ENCODE results near the gene CISD2.
"Not testable (repeated sequence)": the region's sequence is repeated elsewhere in the genome, so short reads cannot be mapped to it uniquely, and the experiment has no call there.

The CISD2 gene

GRCh38 chr4:102868781-102869568, at the start of gene CISD2:
Gene CISD2, plus strand, starts transcription at chr4:102868992. Its CDS starts 93 bp downstream, at chr4:102869085.
- peak; percentile 65 for DNase-seq (ENCODE audit: low read depth)
- peak within 1 kb of the TSS; percentile 63 for H3K4me3 ChIP-seq (ENCODE audit: low read depth, low read length)

DNA sequence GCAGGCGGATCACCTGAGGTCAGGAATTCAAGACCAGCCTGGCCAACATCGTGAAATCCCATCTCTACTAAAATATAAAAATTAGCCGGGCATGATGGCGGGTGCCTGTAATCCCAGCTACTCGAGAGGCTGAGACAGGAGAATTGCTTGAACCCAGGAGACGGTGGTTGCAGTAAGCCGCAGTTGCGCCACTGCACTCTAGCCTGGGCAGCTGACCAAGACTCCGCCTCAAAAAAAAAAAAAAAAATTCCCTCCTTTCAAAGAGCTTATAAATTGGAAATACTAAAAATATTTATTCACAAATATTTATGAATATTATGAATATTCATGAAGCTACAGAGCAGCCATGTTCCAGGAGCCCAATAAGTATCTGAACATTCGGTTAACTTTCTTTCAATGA, 49.7 kb upstream of the CISD2 start:
- not testable (repeated sequence) for DNase-seq (ENCODE audit: low read depth); H3K4me3 ChIP-seq (ENCODE audit: low read depth, low read length)

- no peak overlapping the region for H3K4me3 ChIP-seq (ENCODE audit: low read depth, low read length)
- DNase-seq (ENCODE audit: low read depth), result no peak
Measured at GRCh38 chr4:102819588-102820365, 49.0 kb upstream of the CISD2 start.

- no peak for DNase-seq (ENCODE audit: low read depth)
- peak overlapping the region; percentile 95 for H3K4me3 ChIP-seq (ENCODE audit: low read depth, low read length)
Measured at GRCh38 chr4:102823464-102823863, 45.3 kb upstream of the CISD2 start.

DNA sequence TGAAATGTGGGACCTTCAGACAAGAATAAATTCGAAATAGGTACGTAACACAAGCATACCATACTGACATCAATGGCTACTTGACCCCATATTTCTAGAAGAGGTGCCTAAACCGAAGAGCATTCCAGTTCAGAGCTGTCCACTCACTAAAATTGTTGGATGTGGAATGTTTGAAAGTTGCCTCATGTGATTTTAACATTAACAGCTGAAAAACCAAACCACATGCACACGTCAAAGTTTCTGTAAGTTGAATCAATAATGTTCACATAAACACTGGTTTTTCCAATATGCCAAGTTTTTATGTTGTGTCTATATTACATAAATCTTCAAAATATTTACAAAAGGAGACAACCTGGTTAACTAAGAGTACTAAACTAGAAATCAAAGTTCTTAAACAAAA, 44.9 kb upstream of the CISD2 start:
- peak overlapping the region; percentile 95 for H3K4me3 ChIP-seq (ENCODE audit: low read depth, low read length)
- no peak for DNase-seq (ENCODE audit: low read depth)

- no peak for DNase-seq (ENCODE audit: low read depth)
- peak overlapping the region; percentile 95 for H3K4me3 ChIP-seq (ENCODE audit: low read depth, low read length)
Measured at GRCh38 chr4:102824398-102824797, 44.4 kb upstream of the CISD2 start.

GRCh38 chr4:102825261-102826091, 43.3 kb upstream of the CISD2 start:
- H3K4me3 ChIP-seq (ENCODE audit: low read depth, low read length), result peak overlapping the region; percentile 95
- DNase-seq (ENCODE audit: low read depth), result peak; percentile 16

DNA sequence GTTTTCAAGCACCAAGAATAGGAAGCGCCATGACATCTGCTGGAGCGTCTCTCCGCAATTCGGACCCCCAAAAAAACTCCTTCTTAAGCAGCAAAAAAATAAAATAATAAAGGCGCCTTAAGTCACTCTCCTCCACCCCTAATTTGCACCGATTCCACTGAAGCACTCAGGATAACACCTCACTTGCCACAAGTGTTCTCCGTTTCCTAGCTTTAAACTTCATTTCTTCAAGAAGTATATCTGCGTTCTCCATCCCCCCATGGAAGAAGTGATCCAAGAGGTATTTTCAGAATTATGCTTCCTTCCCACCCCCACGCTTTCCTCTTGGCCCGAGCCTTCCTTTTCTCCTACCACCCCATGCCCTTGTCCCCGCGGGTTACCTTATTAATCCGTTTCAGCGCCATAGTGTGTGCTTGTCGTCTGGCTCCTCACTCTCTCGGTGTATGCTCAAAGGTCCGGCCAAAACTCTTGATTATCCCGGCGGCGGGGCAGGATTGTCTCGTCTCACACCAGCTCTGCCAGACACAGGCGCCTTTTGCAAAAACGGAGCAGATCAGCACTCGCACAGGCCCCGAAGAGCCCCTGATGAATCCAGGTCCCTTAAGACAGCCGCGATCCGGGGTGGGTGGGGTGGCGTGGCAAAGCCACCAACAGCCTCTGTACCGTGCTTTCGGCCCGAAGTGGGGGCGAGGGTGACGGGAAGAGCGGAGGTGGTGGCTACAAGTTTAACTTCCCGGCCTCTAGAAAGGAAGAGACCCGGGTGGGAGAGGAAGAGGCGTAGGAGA, 42.5 kb upstream of the CISD2 start:
- peak overlapping the region; percentile 95 for H3K4me3 ChIP-seq (ENCODE audit: low read depth, low read length)
- no peak for DNase-seq (ENCODE audit: low read depth)

DNA sequence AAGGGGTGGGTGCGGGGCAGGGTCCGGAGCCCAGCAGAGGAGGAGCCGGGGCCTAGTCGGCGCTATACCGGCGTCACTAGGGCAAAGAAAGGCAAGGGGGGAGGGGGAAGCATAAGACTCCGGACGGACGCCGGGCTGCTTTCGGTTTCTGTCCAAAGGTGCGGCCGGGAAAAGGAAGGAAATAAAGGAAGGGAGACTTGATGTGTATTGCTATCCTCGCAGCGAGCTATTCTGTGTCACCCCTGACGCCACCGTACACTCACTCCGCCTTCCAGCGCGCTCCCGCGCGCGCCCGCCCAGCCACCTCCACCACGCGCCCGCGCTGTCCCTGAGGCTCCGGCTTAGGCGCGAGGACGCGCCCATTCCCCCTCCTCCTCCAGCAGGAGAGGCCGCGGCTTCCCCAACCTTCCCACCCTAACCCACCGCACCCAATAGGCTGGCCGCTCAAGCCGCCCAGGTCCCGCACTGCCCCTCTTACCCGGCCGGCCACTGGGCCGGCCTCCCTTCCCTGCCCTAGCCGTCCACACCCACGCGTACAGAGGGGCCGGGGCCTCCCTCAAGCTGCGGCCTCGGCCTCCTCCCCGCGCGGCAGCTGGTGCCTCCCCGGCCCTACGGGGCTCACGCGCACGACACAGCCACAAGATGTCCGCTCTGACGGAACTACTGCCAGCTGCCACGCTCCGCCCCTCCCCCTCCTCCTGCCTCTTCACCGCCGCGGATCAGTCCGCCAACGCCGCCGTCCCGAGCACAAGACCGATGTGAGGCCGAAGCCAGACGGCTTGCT, 41.7 kb upstream of the CISD2 start, which contains the start of gene UBE2D3:
TSS of gene UBE2D3 (minus strand) at position 662 of the 784 bp plus-strand sequence. CDS start 1,043 bp downstream, outside the sequence.
- peak; percentile 94 for DNase-seq (ENCODE audit: low read depth)
- H3K4me3 ChIP-seq (ENCODE audit: low read depth, low read length), result peak within 1 kb of the TSS; percentile 95

DNA sequence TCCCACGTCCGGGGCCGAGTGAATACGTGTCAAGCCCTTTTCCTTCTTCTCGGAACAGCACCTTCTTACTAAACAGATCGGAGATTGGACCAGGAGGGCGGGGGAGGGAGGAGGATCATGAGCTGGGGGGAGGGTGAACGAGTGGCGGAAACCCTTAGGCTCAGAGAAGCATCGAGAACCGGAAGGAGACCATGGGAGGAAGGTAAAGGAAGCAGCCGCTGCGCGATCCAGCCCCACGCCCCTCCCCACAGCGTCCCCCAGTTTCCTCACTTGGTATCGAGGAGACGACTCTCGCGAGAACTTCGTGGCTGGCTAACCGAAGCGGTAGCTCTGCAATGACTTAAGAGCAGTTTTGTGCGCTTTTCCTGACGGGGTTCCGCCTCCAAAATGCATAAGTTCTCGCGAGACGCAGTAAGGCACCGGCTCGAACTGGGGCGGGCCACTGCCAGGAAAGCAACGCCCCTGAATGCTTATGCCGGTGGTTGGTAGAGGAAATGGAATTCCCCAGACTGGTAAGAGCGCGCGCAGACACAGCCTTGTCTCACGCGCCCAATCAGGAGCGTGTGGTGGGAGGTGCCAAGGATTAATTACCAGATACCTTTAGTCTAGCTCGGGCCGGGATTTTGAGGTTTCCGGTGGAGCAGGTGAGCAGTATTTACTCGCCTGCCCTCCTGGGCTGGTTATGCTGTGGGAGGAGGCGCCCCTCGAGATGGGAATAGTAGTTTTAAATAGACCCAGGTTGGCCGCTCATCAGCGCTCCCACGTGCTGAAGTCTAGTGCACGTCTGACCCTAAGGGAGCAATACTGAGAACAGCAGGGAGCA, 40.9 kb upstream of the CISD2 start:
- peak overlapping the region; percentile 95 for H3K4me3 ChIP-seq (ENCODE audit: low read depth, low read length)
- DNase-seq (ENCODE audit: low read depth), result peak; percentile 100

- peak overlapping the region; percentile 95 for H3K4me3 ChIP-seq (ENCODE audit: low read depth, low read length)
- no peak for DNase-seq (ENCODE audit: low read depth)
Measured at GRCh38 chr4:102828497-102828808, 40.3 kb upstream of the CISD2 start.

DNA sequence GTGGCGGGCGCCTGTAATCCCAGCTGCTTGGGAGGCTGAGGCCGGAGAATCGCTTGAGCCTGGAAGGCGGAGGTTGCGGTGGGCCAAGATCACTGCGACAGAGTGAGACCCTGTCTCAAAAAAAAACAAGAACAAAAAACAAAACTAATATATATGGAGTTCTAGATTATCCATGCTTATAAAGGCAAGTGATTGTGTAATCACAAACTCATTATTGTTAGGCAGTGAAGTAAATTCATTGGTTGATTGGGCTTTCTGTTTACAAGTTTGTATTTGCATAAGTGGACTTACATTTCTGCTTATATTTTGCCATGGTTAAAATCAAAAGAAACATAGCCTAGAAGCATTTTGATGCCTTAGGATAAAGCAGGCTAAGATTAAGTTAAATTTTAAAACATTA, 39.0 kb upstream of the CISD2 start:
- no peak overlapping the region for H3K4me3 ChIP-seq (ENCODE audit: low read depth, low read length)
- DNase-seq (ENCODE audit: low read depth), result no peak

- H3K4me3 ChIP-seq (ENCODE audit: low read depth, low read length), result no peak overlapping the region
- DNase-seq (ENCODE audit: low read depth), result no peak
Measured at GRCh38 chr4:102832105-102832504, 36.7 kb upstream of the CISD2 start.

GRCh38 chr4:102832667-102833066, 36.1 kb upstream of the CISD2 start:
- no peak overlapping the region for H3K4me3 ChIP-seq (ENCODE audit: low read depth, low read length)

DNA sequence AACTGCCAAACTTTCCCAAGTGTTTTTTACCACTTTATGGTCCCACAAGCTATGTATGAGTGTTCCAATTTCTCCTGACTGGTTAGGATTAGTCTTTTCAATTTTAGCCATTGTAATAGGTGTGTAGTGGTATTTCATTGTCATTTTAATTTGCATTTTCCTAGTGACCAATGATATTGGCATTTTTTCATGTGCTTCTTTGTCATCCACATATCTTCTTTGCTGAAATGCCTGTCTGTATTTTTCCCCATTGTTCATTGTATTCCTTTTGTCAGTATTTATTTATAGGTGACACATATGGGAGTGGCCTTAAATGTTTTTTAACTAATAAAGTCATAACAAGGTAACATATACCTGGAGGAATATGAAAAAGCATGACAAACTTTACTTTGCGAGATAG, 32.2 kb upstream of the CISD2 start:
- DNase-seq (ENCODE audit: low read depth), result no peak

More at GRCh38 chr4:102832667-102833066, 36.1 kb upstream of the CISD2 start:
- DNase-seq (ENCODE audit: low read depth), result no peak

DNA sequence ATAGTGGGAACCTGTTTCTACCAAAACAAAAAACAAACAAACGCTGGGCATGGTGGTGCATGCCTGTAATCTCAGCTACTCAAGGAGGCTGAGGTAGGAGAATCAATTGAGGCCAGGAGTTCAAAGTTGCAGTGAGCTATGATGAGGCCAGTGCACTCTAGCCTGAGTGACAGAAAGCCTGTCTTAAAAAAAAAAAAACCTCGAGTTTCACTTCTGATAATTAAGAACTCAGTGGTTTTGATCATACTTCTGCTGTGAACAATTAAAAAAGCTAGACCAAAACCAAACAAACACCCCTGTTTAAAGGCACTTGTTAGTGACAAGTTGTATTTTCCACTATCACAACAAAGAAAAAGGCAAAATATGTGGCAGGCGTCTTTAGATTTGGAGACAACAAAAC, 26.4 kb upstream of the CISD2 start:
- DNase-seq (ENCODE audit: low read depth), result no peak
- H3K4me3 ChIP-seq (ENCODE audit: low read depth, low read length), result no peak overlapping the region

More for the DNA sequence above, 32.2 kb upstream of the CISD2 start:
- H3K4me3 ChIP-seq (ENCODE audit: low read depth, low read length), result no peak overlapping the region

DNA sequence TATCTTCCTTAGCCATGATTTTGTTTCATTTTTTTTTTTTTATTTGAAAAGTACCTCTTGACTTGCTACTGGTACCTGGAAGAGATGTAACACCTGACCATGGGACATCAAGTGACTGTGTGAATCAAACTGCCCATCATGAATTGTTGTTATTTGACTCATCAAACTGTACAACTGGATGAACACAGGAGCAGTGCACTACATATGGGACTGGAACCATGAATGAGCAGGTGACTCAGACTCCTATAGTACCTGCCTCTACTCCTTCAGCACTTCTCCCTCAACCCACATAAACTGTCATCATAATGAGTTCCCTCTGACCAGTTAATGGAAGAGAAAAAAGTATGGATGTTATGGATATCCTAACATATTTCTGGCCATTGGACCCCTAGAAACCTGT, 25.5 kb upstream of the CISD2 start:
- H3K4me3 ChIP-seq (ENCODE audit: low read depth, low read length), result no peak overlapping the region
- DNase-seq (ENCODE audit: low read depth), result no peak

GRCh38 chr4:102843938-102844337, 24.9 kb upstream of the CISD2 start:
- no peak overlapping the region for H3K4me3 ChIP-seq (ENCODE audit: low read depth, low read length)
- no peak for DNase-seq (ENCODE audit: low read depth)
